ENCODE measurements around the gene GPHN. TPM values are rescaled to one million over a fixed set of nuclear protein-coding genes. Genes with fewer than 3 reads are reported as not detected.

GPHN gene
- total RNA-seq, 1 experiment from 2014 or later = 34.9 TPM

GRCh38 chr14:67186172-67186768 lies 678.3 kb downstream of the GPHN start:
- no peak for DNase-seq
- H3K4me1 Mint-ChIP-seq (ENCODE audit: low read depth, unreplicated experiment) = peaks cover 13% of the 10 kb centered on the region
- H3K27ac Mint-ChIP-seq (ENCODE audit: unreplicated experiment) = no peak overlapping the region
- H3K36me3 Mint-ChIP-seq (ENCODE audit: insufficient read depth, unreplicated experiment) = no peaks in the 10 kb centered on the region
- CTCF ChIA-PET = interaction anchor here (0.5 to 1.8 kb wide), 3 partner anchors 10 to 266 kb away, joined by 3 to 7 read pairs (median 4); no protein-coding TSS in a partner anchor
- intact Hi-C loops (cut with micrococcal nuclease; ENCODE audit: unreplicated experiment) = loop anchor here (2.0 to 5.0 kb wide), 2 partner anchors 36 to 55 kb away; partner anchors contain the start of gene PALS1
- no peak for TF ChIP-seq CTCF (IDR thresholded peaks at IDR 0.05; ENCODE audit: unreplicated experiment)
- H3K27me3 Mint-ChIP-seq (ENCODE audit: unreplicated experiment) = no peaks in the 10 kb centered on the region
- H3K4me3 Mint-ChIP-seq (ENCODE audit: low read depth, unreplicated experiment) = no peak overlapping the region
- H3K9me3 Mint-ChIP-seq (ENCODE audit: low read depth, unreplicated experiment) = no peaks in the 10 kb centered on the region
- BruUV-seq (replicated peaks) = no TSS peak

- no TSS peak for BruUV-seq (replicated peaks)
- no peaks in the 10 kb centered on the region for H3K27me3 Mint-ChIP-seq (ENCODE audit: unreplicated experiment)
- intact Hi-C loops (cut with micrococcal nuclease; ENCODE audit: unreplicated experiment) = loop anchor here (2.0 to 5.0 kb wide), 2 partner anchors 35 to 54 kb away; partner anchors contain the start of gene PALS1
- H3K4me3 Mint-ChIP-seq (ENCODE audit: low read depth, unreplicated experiment) = no peak overlapping the region
- H3K27ac Mint-ChIP-seq (ENCODE audit: unreplicated experiment) = no peak overlapping the region
- peak; percentile 59 for DNase-seq
- peaks cover 13% of the 10 kb centered on the region for H3K4me1 Mint-ChIP-seq (ENCODE audit: low read depth, unreplicated experiment)
- no peaks in the 10 kb centered on the region for H3K36me3 Mint-ChIP-seq (ENCODE audit: insufficient read depth, unreplicated experiment)
- CTCF ChIA-PET = interaction anchor here (0.5 to 1.8 kb wide), 7 partner anchors 9 to 524 kb away, joined by 3 to 7 read pairs (median 4); partner anchors contain the start of genes ATP6V1D and EIF2S1
- no peak for TF ChIP-seq CTCF (IDR thresholded peaks at IDR 0.05; ENCODE audit: unreplicated experiment)
- no peaks in the 10 kb centered on the region for H3K9me3 Mint-ChIP-seq (ENCODE audit: low read depth, unreplicated experiment)
Observed at GRCh38 chr14:67186789-67187584, 679.0 kb downstream of the GPHN start.

- BruUV-seq (replicated peaks) = no TSS peak
- no peaks in the 10 kb centered on the region for H3K36me3 Mint-ChIP-seq (ENCODE audit: insufficient read depth, unreplicated experiment)
- DNase-seq = peak; percentile 83
- TF ChIP-seq CTCF (IDR thresholded peaks at IDR 0.05; ENCODE audit: unreplicated experiment) = no peak
- H3K27me3 Mint-ChIP-seq (ENCODE audit: unreplicated experiment) = no peaks in the 10 kb centered on the region
- no peak overlapping the region for H3K4me3 Mint-ChIP-seq (ENCODE audit: low read depth, unreplicated experiment)
- no peak overlapping the region for H3K27ac Mint-ChIP-seq (ENCODE audit: unreplicated experiment)
- intact Hi-C loops (cut with micrococcal nuclease; ENCODE audit: unreplicated experiment) = loop anchor here (2.0 to 5.0 kb wide), 2 partner anchors 34 to 53 kb away; partner anchors contain the start of gene PALS1
- H3K9me3 Mint-ChIP-seq (ENCODE audit: low read depth, unreplicated experiment) = no peaks in the 10 kb centered on the region
- peaks cover 13% of the 10 kb centered on the region for H3K4me1 Mint-ChIP-seq (ENCODE audit: low read depth, unreplicated experiment)
- CTCF ChIA-PET = interaction anchor here (0.5 to 1.8 kb wide), 6 partner anchors 8 to 525 kb away, joined by 3 to 7 read pairs (median 5); partner anchors contain the start of genes ATP6V1D and EIF2S1
Observed at GRCh38 chr14:67187826-67188225, 679.9 kb downstream of the GPHN start.

GRCh38 chr14:67188326-67188725 lies 680.4 kb downstream of the GPHN start:
- H3K9me3 Mint-ChIP-seq (ENCODE audit: low read depth, unreplicated experiment) = no peaks in the 10 kb centered on the region
- CTCF ChIA-PET = interaction anchor here (0.6 to 1.8 kb wide), 6 partner anchors 8 to 436 kb away, joined by 3 to 7 read pairs (median 5); partner anchors contain the start of genes ATP6V1D and EIF2S1
- intact Hi-C loops (cut with micrococcal nuclease; ENCODE audit: unreplicated experiment) = loop anchor here (5.0 kb wide), 1 partner anchor 34 kb away; no protein-coding TSS in a partner anchor
- peaks cover 13% of the 10 kb centered on the region for H3K4me1 Mint-ChIP-seq (ENCODE audit: low read depth, unreplicated experiment)
- TF ChIP-seq CTCF (IDR thresholded peaks at IDR 0.05; ENCODE audit: unreplicated experiment) = no peak
- no peak overlapping the region for H3K27ac Mint-ChIP-seq (ENCODE audit: unreplicated experiment)
- H3K27me3 Mint-ChIP-seq (ENCODE audit: unreplicated experiment) = no peaks in the 10 kb centered on the region
- DNase-seq = no peak
- no peak overlapping the region for H3K4me3 Mint-ChIP-seq (ENCODE audit: low read depth, unreplicated experiment)
- no peaks in the 10 kb centered on the region for H3K36me3 Mint-ChIP-seq (ENCODE audit: insufficient read depth, unreplicated experiment)
- BruUV-seq (replicated peaks) = no TSS peak

Data from Calu3 (cell line).